H1 (cell line): ENCODE measurements around the gene ZXDC. TPM values are rescaled to one million over a fixed set of nuclear protein-coding genes. Genes with fewer than 3 reads are reported as not detected.

Experiments
- CTBP2 ChIP-seq: IDR thresholded peaks from 2 replicates; pipeline ENCODE4 v1.7.0; 2011; ENCODE audit warnings: borderline replicate concordance, mild to moderate bottlenecking, moderate library complexity, mixed read lengths, low read length; ENCODE audit not compliant: insufficient read depth, insufficient read length
- FOSL1 ChIP-seq: IDR thresholded peaks from 2 replicates; pipeline ENCODE4 v1.6.1; 2011; ENCODE audit warnings: mild to moderate bottlenecking, low read depth, low read length, moderate library complexity; ENCODE audit not compliant: insufficient read depth
- JUN ChIP-seq: IDR thresholded peaks from 2 replicates; pipeline ENCODE4 v1.6.1; 2011; ENCODE audit warnings: low read depth, mild to moderate bottlenecking, improper control_type of control experiment, low read length
- NANOG ChIP-seq: IDR thresholded peaks from 2 replicates; pipeline ENCODE4 v1.6.1; 2011; ENCODE audit warnings: low read length, low read depth, mild to moderate bottlenecking, inconsistent platforms; ENCODE audit not compliant: insufficient read depth, poor library complexity, severe bottlenecking
- POLR2AphosphoS5 ChIP-seq: IDR thresholded peaks from 2 replicates; pipeline ENCODE4 v1.6.1; 2011; ENCODE audit warnings: low read depth, low read length
- polyA plus RNA-seq, 7 experiments: library from polyadenylated mRNA; depleted of rRNA in 3 of 7; stranded (reverse) in 5 of 7; unstranded in 2 of 7; fragments of >200 nt in 5 of 7; fragments of 200-250 nt in 2 of 7; gene quantifications; 1 replicate in 5 of 7; 2 replicates in 1 of 7; 4 replicates in 1 of 7; pipeline versions ENCODE4 v1.2.1 to v1.2.3, GENCODE V29; 2011 to 2013; ENCODE audit warnings: missing spikeins in 2 of 7, mixed read lengths in 2 of 7
- total RNA-seq: library from RNA; stranded (reverse); fragmentation: NEBNext Ultra II Directional; extraction: Animal tissue kit (Norgen Biotek cat#: 25700); gene quantifications from 2 replicates; pipeline ENCODE4 v1.2.1, GENCODE V29; 2021

ZXDC gene
- total and polyA plus RNA-seq, 2 of the 8 experiments (the other 6 are each of a cell fraction or from before 2014, with no cell fraction given): 12.7 to 24.3 TPM

GRCh38 chr3:126503701-126504100 lies 28.0 kb upstream of the ZXDC start (continued):
- no peak for TF ChIP-seq NANOG
- TF ChIP-seq FOSL1: no peak
- TF ChIP-seq JUN: no peak
- TF ChIP-seq CTBP2: no peak
- TF ChIP-seq POLR2AphosphoS5: no peak
